SK-MEL-5 (cell line): ENCODE results near the gene GPRC5C. TPM values are rescaled to one million over a fixed set of nuclear protein-coding genes. Genes with fewer than 3 reads are reported as not detected.

Source experiments
- DNase-seq: peaks from one replicate; pipeline ENCODE4 v3.0.0-alpha.2; 2016; ENCODE audit warnings: low read depth, low spot score
- in situ Hi-C: cut with HindIII; loops from 2 replicates; pipeline ENCODE4 v1.10.0; 2016; ENCODE audit warnings: low sequenced_read_pairs, high pct_unique_total_duplicates, low pct_unique_long_range_greater_than_20kb
- total RNA-seq: library from RNA; depleted of rRNA; stranded (reverse); fragments of >200 nt; shearing (Covaris generic); gene quantifications from 2 replicates; pipeline ENCODE4 v1.2.3, GENCODE V29; 2014

GPRC5C gene
- total RNA-seq, 1 experiment from 2014 or later: 0.45 TPM

GRCh38 chr17:74457146-74457819, 25.4 kb downstream of the GPRC5C start:
- in situ Hi-C loops: no loop called here
- DNase-seq: peak; percentile 86

GRCh38 chr17:74457820-74458166, 25.9 kb downstream of the GPRC5C start:
- no peak for DNase-seq
- in situ Hi-C loops: no loop called here

- in situ Hi-C loops: no loop called here
Observed at GRCh38 chr17:74458835-74459234, 26.9 kb downstream of the GPRC5C start.

GRCh38 chr17:74459622-74460021, 27.7 kb downstream of the GPRC5C start:
- in situ Hi-C loops: no loop called here
- DNase-seq: no peak

More at GRCh38 chr17:74458835-74459234, 26.9 kb downstream of the GPRC5C start:
- no peak for DNase-seq

GRCh38 chr17:74460241-74460640, 28.4 kb downstream of the GPRC5C start:
- in situ Hi-C loops: no loop called here
- DNase-seq: no peak

- no peak for DNase-seq
- in situ Hi-C loops: no loop called here
Observed at GRCh38 chr17:74460996-74461395, 29.1 kb downstream of the GPRC5C start.

- DNase-seq: no peak
- in situ Hi-C loops: no loop called here
Observed at GRCh38 chr17:74461611-74462010, 29.7 kb downstream of the GPRC5C start.

- in situ Hi-C loops: no loop called here
- no peak for DNase-seq
Observed at GRCh38 chr17:74464730-74465377, 33.0 kb downstream of the GPRC5C start.

GRCh38 chr17:74465378-74466110, 33.7 kb downstream of the GPRC5C start:
- in situ Hi-C loops: no loop called here

GRCh38 chr17:74466111-74466827, 34.4 kb downstream of the GPRC5C start, which contains the start of gene CD300A:
Gene CD300A, plus strand, starts transcription at chr17:74466634. Its CDS starts 70 bp downstream, at chr17:74466704.
- in situ Hi-C loops: no loop called here
- no peak for DNase-seq

More at GRCh38 chr17:74465378-74466110, 33.7 kb downstream of the GPRC5C start:
- no peak for DNase-seq

GRCh38 chr17:74466828-74467184, 34.9 kb downstream of the GPRC5C start:
- DNase-seq: no peak
- in situ Hi-C loops: no loop called here

- in situ Hi-C loops: no loop called here
- DNase-seq: no peak
Observed at GRCh38 chr17:74467221-74467951, 35.5 kb downstream of the GPRC5C start.

- in situ Hi-C loops: loop anchor here (10.0 kb wide), 1 partner anchor 167 kb away; no protein-coding TSS in a partner anchor
- no peak for DNase-seq
Observed at GRCh38 chr17:74471341-74471740, 39.5 kb downstream of the GPRC5C start.

- in situ Hi-C loops: loop anchor here (10.0 kb wide), 1 partner anchor 168 kb away; no protein-coding TSS in a partner anchor
- DNase-seq: no peak
Observed at GRCh38 chr17:74472890-74473289, 41.0 kb downstream of the GPRC5C start.

GRCh38 chr17:74473294-74473693, 41.4 kb downstream of the GPRC5C start:
- in situ Hi-C loops: loop anchor here (10.0 kb wide), 1 partner anchor 168 kb away; no protein-coding TSS in a partner anchor
- DNase-seq: no peak

GRCh38 chr17:74474043-74474792, 42.3 kb downstream of the GPRC5C start:
- no peak for DNase-seq
- in situ Hi-C loops: loop anchor here (10.0 kb wide), 1 partner anchor 169 kb away; no protein-coding TSS in a partner anchor
